Midbrain (tissue), 1 donor: ENCODE data around the gene MKLN1.
"Not testable (repeated sequence)": the region's sequence is repeated elsewhere in the genome, so short reads cannot be mapped to it uniquely, and the experiment has no call there.

Source experiments
- DNase-seq: peaks from one replicate; lab custom pipeline; 2025; lab: John Stamatoyannopoulos, UW

Gene MKLN1

GRCh38 chr7:131312838-131313237 is 14.8 kb upstream of the MKLN1 start:
- DNase-seq: no peak

- DNase-seq: no peak
Observed at GRCh38 chr7:131320603-131321002, 7.1 kb upstream of the MKLN1 start.

- no peak for DNase-seq
Observed at GRCh38 chr7:131321656-131322055, 6.0 kb upstream of the MKLN1 start.

- DNase-seq: no peak
Observed at GRCh38 chr7:131322061-131322460, 5.6 kb upstream of the MKLN1 start.

- no peak for DNase-seq
Observed at GRCh38 chr7:131322861-131323260, 4.8 kb upstream of the MKLN1 start.

- no peak for DNase-seq
Observed at GRCh38 chr7:131325179-131325840, 2.4 kb upstream of the MKLN1 start.

GRCh38 chr7:131326576-131326975 is 1.1 kb upstream of the MKLN1 start:
- no peak for DNase-seq

- DNase-seq: peak; percentile 50
Observed at GRCh38 chr7:131327049-131327625, 539 bp upstream of the MKLN1 start.

GRCh38 chr7:131328377-131329175 is 900 bp downstream of the MKLN1 start:
- peak; percentile 45 for DNase-seq

GRCh38 chr7:131329176-131329570 is 1.5 kb downstream of the MKLN1 start:
- DNase-seq: no peak

GRCh38 chr7:131330299-131330698 is 2.6 kb downstream of the MKLN1 start:
- DNase-seq: no peak

- no peak for DNase-seq
Observed at GRCh38 chr7:131331806-131332205, 4.1 kb downstream of the MKLN1 start.

GRCh38 chr7:131332729-131333128 is 5.1 kb downstream of the MKLN1 start:
- DNase-seq: not testable (repeated sequence)

GRCh38 chr7:131335639-131336381 is 8.1 kb downstream of the MKLN1 start:
- no peak for DNase-seq

GRCh38 chr7:131336956-131337355 is 9.3 kb downstream of the MKLN1 start:
- no peak for DNase-seq

GRCh38 chr7:131338173-131338572 is 10.5 kb downstream of the MKLN1 start:
- no peak for DNase-seq

- DNase-seq: no peak
Observed at GRCh38 chr7:131338691-131339390, 11.2 kb downstream of the MKLN1 start.

GRCh38 chr7:131341690-131342089 is 14.0 kb downstream of the MKLN1 start:
- DNase-seq: no peak

GRCh38 chr7:131342864-131343442 is 15.3 kb downstream of the MKLN1 start:
- DNase-seq: no peak

- no peak for DNase-seq
Observed at GRCh38 chr7:131346885-131347592, 19.4 kb downstream of the MKLN1 start.

GRCh38 chr7:131352032-131352431 is 24.4 kb downstream of the MKLN1 start:
- no peak for DNase-seq
